ENCODE results near the gene PDE1C. TPM values are rescaled to one million over a fixed set of nuclear protein-coding genes. Genes with fewer than 3 reads are reported as not detected.

The PDE1C gene
- total RNA-seq, 1 donor from 2014 or later, result 15.5 TPM

DNA sequence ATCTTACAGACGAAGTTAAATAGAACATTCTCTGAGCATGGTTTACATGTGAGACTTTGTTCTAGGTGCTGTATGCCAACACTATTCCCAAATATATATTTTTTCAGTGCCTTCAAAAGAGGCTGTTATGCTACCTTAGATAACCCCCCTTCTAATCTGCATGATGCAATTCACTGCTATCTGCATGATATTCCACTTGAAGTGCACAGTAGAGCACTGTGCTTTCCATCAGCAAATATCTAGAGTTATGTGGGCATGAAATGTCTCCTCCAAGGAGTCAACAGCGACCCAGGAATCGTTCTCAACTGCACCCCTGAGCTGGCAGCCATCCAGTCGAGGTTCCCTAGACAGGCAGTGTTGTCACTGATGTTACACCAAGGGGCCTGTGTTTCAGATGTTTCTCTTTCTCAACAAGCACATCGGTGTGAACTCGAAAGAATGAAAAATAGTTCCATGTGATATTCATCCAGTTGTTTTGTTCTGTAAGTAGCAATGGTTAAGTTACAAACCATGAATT is 88.3 kb downstream of the PDE1C start:
- ATAC-seq (no peak), DNase-seq (no peak)
- TF ChIP-seq, protein P1, sequence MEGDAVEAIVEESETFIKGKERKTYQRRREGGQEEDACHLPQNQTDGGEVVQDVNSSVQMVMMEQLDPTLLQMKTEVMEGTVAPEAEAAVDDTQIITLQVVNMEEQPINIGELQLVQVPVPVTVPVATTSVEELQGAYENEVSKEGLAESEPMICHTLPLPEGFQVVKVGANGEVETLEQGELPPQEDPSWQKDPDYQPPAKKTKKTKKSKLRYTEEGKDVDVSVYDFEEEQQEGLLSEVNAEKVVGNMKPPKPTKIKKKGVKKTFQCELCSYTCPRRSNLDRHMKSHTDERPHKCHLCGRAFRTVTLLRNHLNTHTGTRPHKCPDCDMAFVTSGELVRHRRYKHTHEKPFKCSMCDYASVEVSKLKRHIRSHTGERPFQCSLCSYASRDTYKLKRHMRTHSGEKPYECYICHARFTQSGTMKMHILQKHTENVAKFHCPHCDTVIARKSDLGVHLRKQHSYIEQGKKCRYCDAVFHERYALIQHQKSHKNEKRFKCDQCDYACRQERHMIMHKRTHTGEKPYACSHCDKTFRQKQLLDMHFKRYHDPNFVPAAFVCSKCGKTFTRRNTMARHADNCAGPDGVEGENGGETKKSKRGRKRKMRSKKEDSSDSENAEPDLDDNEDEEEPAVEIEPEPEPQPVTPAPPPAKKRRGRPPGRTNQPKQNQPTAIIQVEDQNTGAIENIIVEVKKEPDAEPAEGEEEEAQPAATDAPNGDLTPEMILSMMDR (IDR thresholded peaks at IDR 0.05), result no peak
- Histone ChIP-seq H3K27me3 (ENCODE audit: low read depth) (no peaks in the 10 kb centered on the region), H3K4me3 (no peak overlapping the region), H3K36me3 (no peaks in the 10 kb centered on the region), H3K4me1 (no peaks in the 10 kb centered on the region), H3K9me3 (no peaks in the 10 kb centered on the region), H3K27ac (no peak overlapping the region)
- intact Hi-C loops (cut with DNase I), result no loop called here

DNA sequence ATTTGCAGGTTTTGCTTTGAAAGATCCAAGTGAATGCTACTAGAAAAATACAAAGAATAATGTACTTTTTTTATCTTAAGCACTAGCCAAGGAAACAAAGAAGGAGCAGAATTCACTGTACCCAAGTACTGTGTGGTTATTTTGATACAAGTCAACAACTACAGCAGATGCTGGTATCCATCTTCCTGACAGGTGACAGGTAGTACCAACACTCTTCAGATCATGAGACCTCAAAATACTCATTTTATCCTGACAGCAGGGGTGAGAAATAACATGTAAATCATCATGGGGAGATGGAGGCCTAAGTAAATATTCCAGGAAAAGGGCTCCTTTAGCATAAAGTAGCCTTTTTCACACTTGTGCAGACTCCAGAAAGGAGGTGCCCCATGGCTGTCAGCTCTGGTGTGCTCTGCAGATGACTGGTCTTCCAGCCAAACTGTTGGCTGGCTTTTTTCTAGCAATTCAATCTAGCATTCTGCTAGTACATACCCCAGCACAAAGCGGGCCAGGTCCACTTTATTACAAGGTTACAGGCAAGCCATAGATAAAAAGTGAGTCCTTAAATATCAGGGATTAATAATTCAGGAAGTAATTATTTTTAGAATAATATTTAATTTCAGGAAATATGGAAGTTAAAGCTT is 90.4 kb downstream of the PDE1C start:
- Histone ChIP-seq H3K27me3 (ENCODE audit: low read depth) (no peaks in the 10 kb centered on the region), H3K36me3 (no peaks in the 10 kb centered on the region), H3K9me3 (no peaks in the 10 kb centered on the region), H3K4me1 (no peaks in the 10 kb centered on the region), H3K4me3 (no peak overlapping the region), H3K27ac (no peak overlapping the region)
- ATAC-seq (no peak), DNase-seq (no peak)
- TF ChIP-seq, protein P1 (IDR thresholded peaks at IDR 0.05), result no peak
- intact Hi-C loops (cut with DNase I), result no loop called here

DNA sequence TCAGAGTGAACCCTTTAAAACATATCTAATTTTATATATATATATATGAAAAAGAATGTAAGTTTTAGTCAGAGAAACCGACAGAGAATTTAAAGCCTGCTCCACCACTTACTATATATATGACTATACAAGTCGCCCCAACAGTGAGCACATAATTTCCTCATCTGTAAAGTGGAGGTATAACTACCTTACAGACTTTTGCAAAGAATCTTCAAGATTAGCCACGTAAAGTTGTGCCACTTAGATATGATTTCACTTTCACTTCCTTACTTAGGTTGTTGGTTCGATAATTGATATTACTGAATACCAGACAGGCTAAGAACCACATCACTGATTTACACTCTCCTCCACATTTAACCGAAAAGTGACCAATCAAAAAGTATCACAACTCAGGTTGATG is 94.7 kb downstream of the PDE1C start:
- TF ChIP-seq, protein P1 (IDR thresholded peaks at IDR 0.05), result no peak
- H3K36me3 ChIP-seq, result no peaks in the 10 kb centered on the region

DNA sequence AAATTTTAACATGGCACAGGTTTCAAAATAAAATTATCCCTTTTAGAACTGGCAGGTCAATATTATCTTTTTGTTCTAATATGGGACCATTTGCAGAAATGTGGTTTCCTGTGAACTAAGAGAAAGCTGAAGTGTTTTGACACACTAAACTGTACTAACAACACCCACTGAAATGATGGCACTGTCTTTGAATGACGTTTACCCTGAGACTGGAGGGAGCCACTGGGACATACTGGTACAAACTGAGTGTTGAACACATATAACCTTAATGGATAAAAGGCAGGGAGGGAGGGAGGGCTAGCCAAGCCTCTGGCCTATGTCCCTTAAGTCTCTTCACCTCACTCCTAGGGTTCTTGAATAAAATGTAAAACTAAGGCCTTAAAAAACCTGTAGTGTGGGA is 95.9 kb downstream of the PDE1C start:
- H3K4me1 ChIP-seq, result no peaks in the 10 kb centered on the region
- no peak overlapping the region for H3K27ac ChIP-seq
- TF ChIP-seq, protein P1 (IDR thresholded peaks at IDR 0.05), result no peak
- H3K9me3 ChIP-seq, result no peaks in the 10 kb centered on the region
- DNase-seq (no peak), ATAC-seq (no peak)
- no peak overlapping the region for H3K4me3 ChIP-seq
- H3K36me3 ChIP-seq, result no peaks in the 10 kb centered on the region
- intact Hi-C loops (cut with DNase I), result no loop called here
- H3K27me3 ChIP-seq (ENCODE audit: low read depth), result no peaks in the 10 kb centered on the region

More for the DNA sequence above, 94.7 kb downstream of the PDE1C start:
- Histone ChIP-seq H3K9me3 (no peaks in the 10 kb centered on the region), H3K4me1 (no peaks in the 10 kb centered on the region), H3K27ac (no peak overlapping the region), H3K27me3 (ENCODE audit: low read depth) (no peaks in the 10 kb centered on the region), H3K4me3 (no peak overlapping the region)
- ATAC-seq (no peak), DNase-seq (no peak)
- intact Hi-C loops (cut with DNase I), result no loop called here

DNA sequence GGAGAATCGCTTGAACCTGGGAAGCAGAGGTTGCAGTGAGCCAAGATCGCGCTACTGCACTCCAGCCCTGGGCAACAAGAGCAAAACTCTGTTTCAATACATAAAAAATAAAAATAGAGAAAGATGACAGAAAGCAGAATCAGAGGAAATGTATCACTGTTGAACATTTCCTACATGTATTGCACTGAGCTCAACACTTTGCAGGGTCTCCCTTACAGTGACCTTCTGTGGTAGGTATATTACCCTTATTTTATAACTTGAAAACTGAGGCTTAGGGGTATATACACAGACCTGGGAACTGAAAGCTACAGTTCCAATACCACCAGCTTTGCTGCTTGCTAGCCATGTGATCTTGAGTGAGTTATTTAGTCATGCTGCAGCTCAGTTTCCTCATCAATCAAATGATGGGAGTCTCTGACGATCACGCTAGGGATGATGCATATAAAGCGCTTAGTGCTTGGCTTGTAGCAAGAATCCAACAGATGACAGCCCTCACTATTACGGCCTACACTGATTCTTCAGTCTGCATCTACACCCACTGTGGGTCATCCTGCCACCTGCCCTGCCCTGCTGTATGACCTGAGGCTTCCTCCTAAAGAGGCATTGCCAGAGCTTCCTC is 99.0 kb downstream of the PDE1C start:
- Histone ChIP-seq H3K4me3 (no peak overlapping the region), H3K4me1 (no peaks in the 10 kb centered on the region), H3K36me3 (no peaks in the 10 kb centered on the region), H3K27me3 (ENCODE audit: low read depth) (no peaks in the 10 kb centered on the region), H3K27ac (no peak overlapping the region), H3K9me3 (no peaks in the 10 kb centered on the region)
- no peak for DNase-seq
- ATAC-seq, result no peak
- TF ChIP-seq, protein P1 (IDR thresholded peaks at IDR 0.05), result no peak
- intact Hi-C loops (cut with DNase I), result no loop called here

All from lower lobe of right lung (tissue), 2 donors.